Right atrium auricular region (tissue), 2 donors: ENCODE data around the gene STAT6. TPM values are rescaled to one million over a fixed set of nuclear protein-coding genes. Genes with fewer than 3 reads are reported as not detected.
"Not testable (repeated sequence)": the region's sequence is repeated elsewhere in the genome, so short reads cannot be mapped to it uniquely, and the experiment has no call there.

Experiments
- DNase-seq: peaks from one replicate; pipeline ENCODE4 v3.0.0-alpha.2; 2019; ENCODE audit warnings: low spot score
- H3K27ac ChIP-seq, 2 donors: fragments of 200-600 bp; sonication (generic); 1 replicate in 1 of 2; 2 replicates in 1 of 2; pipeline ENCODE4 v1.5.1; 2016 to 2019
- H3K27me3 ChIP-seq, 2 donors: fragments of 200-600 bp; sonication (generic); one replicate each; pipeline versions ENCODE4 v1.5.1 to v1.6.0; 2017 to 2019
- H3K36me3 ChIP-seq: fragments of 200-600 bp; sonication (generic); one replicate; pipeline ENCODE4 v1.5.1; 2016
- H3K4me1 ChIP-seq, 2 donors: fragments of 200-600 bp; sonication (generic); one replicate each; pipeline versions ENCODE4 v1.5.1 to v1.6.0; 2017 to 2019
- H3K4me3 ChIP-seq, 2 donors: fragments of 200-600 bp; sonication (generic); 1 replicate in 1 of 2; 2 replicates in 1 of 2; pipeline ENCODE4 v1.5.1; 2017 to 2019; ENCODE audit warnings: mild to moderate bottlenecking in 1 of 2, moderate library complexity in 1 of 2
- H3K9me3 ChIP-seq, 2 donors: fragments of 200-600 bp; sonication (generic); one replicate each; pipeline ENCODE4 v1.5.1; 2019
- CTCF ChIP-seq, 2 donors: fragments of 200-600 bp; sonication (generic); IDR thresholded peaks; one replicate each; pipeline ENCODE4 v1.5.1; 2019; ENCODE audit warnings: antibody characterized with exemption in 2 of 2
- total RNA-seq, 2 donors: library from RNA; depleted of rRNA; stranded (reverse); fragments of >200 nt; gene quantifications; one replicate each; pipeline ENCODE4 v1.1.0, GENCODE V29; 2016

The STAT6 gene
- total RNA-seq, 2 donors from 2014 or later, result 34.3 to 64.3 TPM

GRCh38 chr12:57127101-57127725 is 16.1 kb upstream of the STAT6 start:
- peak overlapping the region; percentile 61 to 77 for H3K4me3 ChIP-seq
- peak overlapping the region; percentile 97 to 98 for H3K27ac ChIP-seq
- TF ChIP-seq CTCF (IDR thresholded peaks at IDR 0.05), result peak in 1 of 2 donors; percentile 62
- peaks cover 0 to 44% of the 10 kb centered on the region in 2 donors for H3K4me1 ChIP-seq
- H3K27me3 ChIP-seq, result no peaks in the 10 kb centered on the region
- DNase-seq, result peak; percentile 81
- no peaks in the 10 kb centered on the region for H3K9me3 ChIP-seq
- no peaks in the 10 kb centered on the region for H3K36me3 ChIP-seq

- no peak for TF ChIP-seq CTCF (IDR thresholded peaks at IDR 0.05)
- Histone ChIP-seq H3K27me3 (no peaks in the 10 kb centered on the region), H3K4me1 (peaks cover 0 to 38% of the 10 kb centered on the region in 2 donors), H3K4me3 (no peak overlapping the region), H3K36me3 (no peaks in the 10 kb centered on the region), H3K9me3 (no peaks in the 10 kb centered on the region), H3K27ac (peak overlapping the region; percentile 97 to 98)
- no peak for DNase-seq
Measured at GRCh38 chr12:57126561-57126960, 15.4 kb upstream of the STAT6 start.

- no peak for DNase-seq
- H3K4me1 ChIP-seq, result peaks cover 0 to 33% of the 10 kb centered on the region in 2 donors
- no peak overlapping the region for H3K4me3 ChIP-seq
- no peaks in the 10 kb centered on the region for H3K36me3 ChIP-seq
- H3K27me3 ChIP-seq, result no peaks in the 10 kb centered on the region
- no peak overlapping the region for H3K27ac ChIP-seq
- TF ChIP-seq CTCF (IDR thresholded peaks at IDR 0.05), result no peak
- H3K9me3 ChIP-seq, result no peaks in the 10 kb centered on the region
Measured at GRCh38 chr12:57126061-57126460, 14.9 kb upstream of the STAT6 start.

DNA sequence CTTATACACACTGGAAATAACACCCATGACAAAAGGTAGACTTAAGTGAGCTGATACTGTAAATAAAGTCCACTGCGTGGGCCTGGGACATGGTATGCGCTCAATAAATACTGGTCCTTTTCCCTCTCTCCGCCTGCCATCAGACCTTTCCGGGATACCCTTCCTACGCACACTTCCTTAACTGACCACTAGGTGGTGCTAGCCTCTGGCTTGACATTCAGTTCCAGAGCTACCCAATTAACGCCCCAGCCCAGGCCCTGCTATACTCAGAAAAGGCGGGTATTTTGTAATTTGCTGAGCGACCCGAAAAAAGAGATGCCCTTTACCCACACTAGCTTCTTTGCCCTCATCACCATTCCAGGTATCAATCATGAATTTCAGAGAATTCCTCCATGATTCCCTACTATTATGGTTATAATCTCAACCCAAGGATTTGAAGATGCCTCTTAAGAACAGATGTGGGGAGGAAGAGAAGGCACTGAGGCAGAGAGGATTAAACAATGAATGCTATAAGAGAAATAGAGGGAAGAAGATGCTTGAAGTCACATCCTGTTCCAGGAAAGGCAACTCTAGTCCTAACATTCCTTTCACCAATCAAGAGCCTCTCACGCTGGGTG is 13.2 kb upstream of the STAT6 start:
- H3K9me3 ChIP-seq, result no peaks in the 10 kb centered on the region
- no peak overlapping the region for H3K27ac ChIP-seq
- no peaks in the 10 kb centered on the region for H3K27me3 ChIP-seq
- peak; percentile 83 for DNase-seq
- H3K4me3 ChIP-seq, result no peak overlapping the region
- H3K4me1 ChIP-seq, result peaks cover 0 to 16% of the 10 kb centered on the region in 2 donors
- H3K36me3 ChIP-seq, result no peaks in the 10 kb centered on the region
- peak; percentile 84 to 97 for TF ChIP-seq CTCF (IDR thresholded peaks at IDR 0.05)

GRCh38 chr12:57123813-57124212 is 12.7 kb upstream of the STAT6 start:
- Histone ChIP-seq H3K36me3 (no peaks in the 10 kb centered on the region), H3K4me3 (no peak overlapping the region), H3K27me3 (no peaks in the 10 kb centered on the region), H3K9me3 (no peaks in the 10 kb centered on the region), H3K4me1 (peaks cover 0 to 17% of the 10 kb centered on the region in 2 donors), H3K27ac (no peak overlapping the region)
- DNase-seq, result no peak
- no peak for TF ChIP-seq CTCF (IDR thresholded peaks at IDR 0.05)

DNA sequence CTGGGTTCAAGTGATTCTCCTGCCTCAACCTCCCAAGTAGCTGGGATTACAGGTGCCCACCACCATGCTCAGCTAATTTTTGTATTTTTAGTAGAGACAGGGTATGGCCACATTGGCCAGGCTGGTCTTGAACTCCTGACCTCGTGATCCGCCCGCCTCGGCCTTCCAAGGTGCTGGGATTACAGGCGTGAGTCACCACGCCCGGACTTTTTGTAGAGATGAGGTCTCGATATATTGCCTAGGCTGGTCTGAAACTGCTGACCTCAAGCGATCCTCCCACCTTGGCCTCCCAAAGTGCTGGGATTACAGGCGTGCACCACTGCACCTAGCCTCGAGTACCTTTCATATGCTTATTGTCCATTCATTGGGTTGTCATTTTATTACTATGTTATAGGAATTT is 9.6 kb upstream of the STAT6 start:
- H3K27ac ChIP-seq, H3K4me1 ChIP-seq, DNase-seq, H3K36me3 ChIP-seq, H3K27me3 ChIP-seq, H3K9me3 ChIP-seq, H3K4me3 ChIP-seq: not testable (repeated sequence)
